Skeletal muscle satellite cell (primary cell): ENCODE data around the gene CES1.
"Not testable (repeated sequence)": the region's sequence is repeated elsewhere in the genome, so short reads cannot be mapped to it uniquely, and the experiment has no call there.

Experiments used
- H3K27me3 ChIP-seq: 2 replicates; pipeline ENCODE4 v1.7.0; 2013; ENCODE audit warnings: low read length; ENCODE audit not compliant: control insufficient read depth, insufficient read depth
- H3K36me3 ChIP-seq: 2 replicates; pipeline ENCODE4 v1.7.0; 2013; ENCODE audit warnings: mild to moderate bottlenecking, control low read depth, low read length; ENCODE audit not compliant: insufficient read depth
- H3K4me1 ChIP-seq: 2 replicates; pipeline ENCODE4 v1.7.0; 2013; ENCODE audit warnings: low read length; ENCODE audit not compliant: control insufficient read depth, insufficient read depth
- H3K4me2 ChIP-seq: 2 replicates; pipeline ENCODE4 v1.7.0; 2013; ENCODE audit warnings: mild to moderate bottlenecking, low read length
- H3K4me3 ChIP-seq: 2 replicates; pipeline ENCODE4 v1.7.0; 2013; ENCODE audit warnings: low read length
- H3K9ac ChIP-seq: 2 replicates; pipeline ENCODE4 v1.7.0; 2013; ENCODE audit warnings: mild to moderate bottlenecking, low read depth, low read length, moderate library complexity
- H3K9me3 ChIP-seq: replicated peaks from 2 replicates; pipeline ENCODE4 v1.7.0; 2013; ENCODE audit warnings: mild to moderate bottlenecking, control low read depth, low read length

CES1 gene

GRCh38 chr16:55829232-55829631, 3.7 kb downstream of the CES1 start:
- H3K4me1 ChIP-seq, H3K27me3 ChIP-seq, H3K9me3 ChIP-seq, H3K9ac ChIP-seq, H3K4me2 ChIP-seq, H3K4me3 ChIP-seq, H3K36me3 ChIP-seq: not testable (repeated sequence)

- H3K9me3 ChIP-seq = no peaks in the 10 kb centered on the region
- H3K27me3 ChIP-seq = peaks cover 5% of the 10 kb centered on the region
Measured at GRCh38 chr16:55828680-55829079, 4.2 kb downstream of the CES1 start.

GRCh38 chr16:55825115-55825728, 7.7 kb downstream of the CES1 start:
- H3K4me1 ChIP-seq = no peaks in the 10 kb centered on the region
- H3K27me3 ChIP-seq = no peaks in the 10 kb centered on the region
- H3K9me3 ChIP-seq = no peaks in the 10 kb centered on the region
- no peak overlapping the region for H3K4me3 ChIP-seq
- no peak overlapping the region for H3K4me2 ChIP-seq
- no peaks in the 10 kb centered on the region for H3K36me3 ChIP-seq
- no peak overlapping the region for H3K9ac ChIP-seq

More at GRCh38 chr16:55828680-55829079, 4.2 kb downstream of the CES1 start:
- Histone ChIP-seq H3K4me2 (no peak overlapping the region), H3K36me3 (no peaks in the 10 kb centered on the region), H3K9ac (no peak overlapping the region), H3K4me3 (no peak overlapping the region), H3K4me1 (no peaks in the 10 kb centered on the region)

GRCh38 chr16:55824473-55825000, 8.4 kb downstream of the CES1 start:
- Histone ChIP-seq H3K9ac (no peak overlapping the region), H3K4me2 (no peak overlapping the region), H3K27me3 (no peaks in the 10 kb centered on the region), H3K4me1 (no peaks in the 10 kb centered on the region), H3K9me3 (no peaks in the 10 kb centered on the region), H3K4me3 (no peak overlapping the region), H3K36me3 (no peaks in the 10 kb centered on the region)

- no peak overlapping the region for H3K4me3 ChIP-seq
- H3K9ac ChIP-seq = no peak overlapping the region
- no peaks in the 10 kb centered on the region for H3K27me3 ChIP-seq
- no peaks in the 10 kb centered on the region for H3K36me3 ChIP-seq
- H3K4me1 ChIP-seq = no peaks in the 10 kb centered on the region
- no peak overlapping the region for H3K4me2 ChIP-seq
- no peaks in the 10 kb centered on the region for H3K9me3 ChIP-seq
Measured at GRCh38 chr16:55822280-55822810, 10.6 kb downstream of the CES1 start.

GRCh38 chr16:55821210-55821609, 11.7 kb downstream of the CES1 start:
- H3K9me3 ChIP-seq = no peaks in the 10 kb centered on the region
- no peaks in the 10 kb centered on the region for H3K4me1 ChIP-seq

GRCh38 chr16:55820615-55821014, 12.3 kb downstream of the CES1 start:
- H3K36me3 ChIP-seq = no peaks in the 10 kb centered on the region
- no peaks in the 10 kb centered on the region for H3K4me1 ChIP-seq
- no peak overlapping the region for H3K4me3 ChIP-seq
- no peak overlapping the region for H3K9ac ChIP-seq
- H3K27me3 ChIP-seq = no peaks in the 10 kb centered on the region
- no peaks in the 10 kb centered on the region for H3K9me3 ChIP-seq
- H3K4me2 ChIP-seq = no peak overlapping the region

More at GRCh38 chr16:55821210-55821609, 11.7 kb downstream of the CES1 start:
- Histone ChIP-seq H3K36me3 (no peaks in the 10 kb centered on the region), H3K9ac (no peak overlapping the region), H3K4me3 (no peak overlapping the region), H3K27me3 (no peaks in the 10 kb centered on the region), H3K4me2 (no peak overlapping the region)

- Histone ChIP-seq H3K27me3 (no peaks in the 10 kb centered on the region), H3K4me3 (no peak overlapping the region), H3K4me1 (no peaks in the 10 kb centered on the region), H3K9ac (no peak overlapping the region), H3K4me2 (no peak overlapping the region), H3K36me3 (no peaks in the 10 kb centered on the region), H3K9me3 (no peaks in the 10 kb centered on the region)
Measured at GRCh38 chr16:55817236-55817912, 15.5 kb downstream of the CES1 start.

- not testable (repeated sequence) for H3K9ac ChIP-seq, H3K9me3 ChIP-seq, H3K4me1 ChIP-seq, H3K4me3 ChIP-seq, H3K4me2 ChIP-seq, H3K36me3 ChIP-seq, H3K27me3 ChIP-seq
Measured at GRCh38 chr16:55816222-55816621, 16.7 kb downstream of the CES1 start.

- no peaks in the 10 kb centered on the region for H3K4me1 ChIP-seq
- no peak overlapping the region for H3K4me3 ChIP-seq
- no peak overlapping the region for H3K4me2 ChIP-seq
- no peaks in the 10 kb centered on the region for H3K9me3 ChIP-seq
- H3K36me3 ChIP-seq = no peaks in the 10 kb centered on the region
- H3K27me3 ChIP-seq = no peaks in the 10 kb centered on the region
- H3K9ac ChIP-seq = no peak overlapping the region
Measured at GRCh38 chr16:55815320-55815719, 17.6 kb downstream of the CES1 start.

GRCh38 chr16:55814174-55814573, 18.7 kb downstream of the CES1 start:
- not testable (repeated sequence) for H3K4me2 ChIP-seq, H3K4me1 ChIP-seq, H3K9me3 ChIP-seq, H3K4me3 ChIP-seq, H3K9ac ChIP-seq, H3K36me3 ChIP-seq, H3K27me3 ChIP-seq

- H3K9ac ChIP-seq, H3K9me3 ChIP-seq: not testable (repeated sequence)
Measured at GRCh38 chr16:55813730-55814129, 19.2 kb downstream of the CES1 start.

More at GRCh38 chr16:55813730-55814129, 19.2 kb downstream of the CES1 start:
- H3K4me2 ChIP-seq, H3K27me3 ChIP-seq, H3K36me3 ChIP-seq, H3K4me1 ChIP-seq, H3K4me3 ChIP-seq: not testable (repeated sequence)
